GM18505 (cell line): ENCODE measurements around the gene ETFBKMT.
A peak's percentile ranks its signal among the peaks of the same experiment; 100 is the strongest.

Experiments used
- ATAC-seq: cut with Tn5 transposase; IDR thresholded peaks from one replicate; pipeline ENCODE4 v1.9.1; 2021; ENCODE audit not compliant: unreplicated experiment
- POLR2A ChIP-seq: IDR thresholded peaks from 4 replicates; pipeline ENCODE4 v1.6.1; 2011; ENCODE audit warnings: borderline replicate concordance; ENCODE audit not compliant: insufficient read depth, insufficient read length; ENCODE audit errors: extremely low read depth

Gene ETFBKMT, protein sequence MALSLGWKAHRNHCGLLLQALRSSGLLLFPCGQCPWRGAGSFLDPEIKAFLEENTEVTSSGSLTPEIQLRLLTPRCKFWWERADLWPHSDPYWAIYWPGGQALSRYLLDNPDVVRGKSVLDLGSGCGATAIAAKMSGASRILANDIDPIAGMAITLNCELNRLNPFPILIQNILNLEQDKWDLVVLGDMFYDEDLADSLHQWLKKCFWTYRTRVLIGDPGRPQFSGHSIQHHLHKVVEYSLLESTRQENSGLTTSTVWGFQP

GRCh38 chr12:31659087-31659942, at the start of gene ETFBKMT:
TSS of gene ETFBKMT (plus strand) at chr12:31659688. CDS start at chr12:31661954, 2,266 bp downstream.
- TF ChIP-seq POLR2A: peak; percentile 70
- ATAC-seq: peak; percentile 99

- TF ChIP-seq POLR2A: no peak
- no peak for ATAC-seq
These were observed 46.7 kb upstream of the ETFBKMT start for GRCh38 chr12:31612819-31613218.

- TF ChIP-seq POLR2A: no peak
- ATAC-seq: no peak
These were observed 41.1 kb upstream of the ETFBKMT start for GRCh38 chr12:31618228-31619025.

GRCh38 chr12:31620311-31620710, 39.2 kb upstream of the ETFBKMT start:
- TF ChIP-seq POLR2A: no peak
- no peak for ATAC-seq

DNA sequence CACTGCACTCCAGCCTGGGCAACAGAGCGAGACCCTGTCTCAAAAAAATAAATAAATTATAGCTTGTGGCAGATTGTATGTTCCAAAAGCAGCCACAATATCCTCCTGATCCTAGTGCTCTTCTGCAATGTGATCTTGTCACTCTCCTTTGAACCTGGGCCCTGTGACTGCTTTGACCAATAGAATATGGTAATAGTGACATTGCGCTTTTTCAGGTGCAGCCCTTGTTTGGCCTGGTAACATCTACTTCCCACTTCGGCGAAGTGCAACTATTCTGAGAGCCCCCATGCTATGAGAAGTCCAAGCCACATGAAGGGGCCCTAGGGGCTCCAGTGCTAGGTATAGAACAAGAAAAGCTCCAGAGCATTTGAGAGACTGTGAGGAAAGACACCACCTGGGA, 37.5 kb upstream of the ETFBKMT start:
- TF ChIP-seq POLR2A: no peak
- ATAC-seq: no peak

DNA sequence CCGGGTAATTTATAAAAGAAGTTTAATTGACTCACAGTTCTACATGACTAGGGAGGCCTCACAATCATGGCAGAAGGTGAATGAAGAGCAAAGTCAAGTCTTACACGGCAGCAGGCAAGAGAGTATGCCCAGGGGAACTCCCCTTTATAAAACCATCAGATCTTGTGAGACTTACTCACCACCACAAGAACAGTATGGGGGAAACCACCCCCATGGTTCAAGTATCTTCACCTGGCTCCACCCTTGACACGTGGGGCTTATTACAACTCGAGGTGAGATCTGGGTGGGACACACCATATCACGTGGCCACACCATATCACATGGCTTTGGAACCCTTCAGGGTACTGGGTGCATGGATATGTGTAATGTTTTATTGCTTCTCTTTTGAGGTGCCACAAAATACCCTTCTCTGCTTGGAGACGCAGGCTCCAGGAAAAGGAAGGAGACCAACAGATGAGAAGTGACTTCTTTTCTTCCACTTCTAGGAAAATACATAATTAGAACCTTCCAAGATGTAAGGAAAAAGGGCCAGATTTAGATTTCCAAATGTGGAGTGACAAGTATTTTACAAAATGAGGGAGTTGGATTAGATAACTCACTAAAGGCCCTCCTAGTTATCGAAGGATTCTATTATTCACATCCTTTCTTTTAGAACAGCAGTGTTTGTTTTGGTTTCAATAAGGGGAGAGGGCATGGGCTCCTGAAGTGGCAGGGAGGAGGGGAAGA, 33.1 kb upstream of the ETFBKMT start:
- no peak for TF ChIP-seq POLR2A
- ATAC-seq: no peak

- no peak for ATAC-seq
- no peak for TF ChIP-seq POLR2A
These were observed 31.9 kb upstream of the ETFBKMT start for GRCh38 chr12:31627456-31628054.

- TF ChIP-seq POLR2A: no peak
- no peak for ATAC-seq
These were observed 29.4 kb upstream of the ETFBKMT start for GRCh38 chr12:31629756-31630732.

DNA sequence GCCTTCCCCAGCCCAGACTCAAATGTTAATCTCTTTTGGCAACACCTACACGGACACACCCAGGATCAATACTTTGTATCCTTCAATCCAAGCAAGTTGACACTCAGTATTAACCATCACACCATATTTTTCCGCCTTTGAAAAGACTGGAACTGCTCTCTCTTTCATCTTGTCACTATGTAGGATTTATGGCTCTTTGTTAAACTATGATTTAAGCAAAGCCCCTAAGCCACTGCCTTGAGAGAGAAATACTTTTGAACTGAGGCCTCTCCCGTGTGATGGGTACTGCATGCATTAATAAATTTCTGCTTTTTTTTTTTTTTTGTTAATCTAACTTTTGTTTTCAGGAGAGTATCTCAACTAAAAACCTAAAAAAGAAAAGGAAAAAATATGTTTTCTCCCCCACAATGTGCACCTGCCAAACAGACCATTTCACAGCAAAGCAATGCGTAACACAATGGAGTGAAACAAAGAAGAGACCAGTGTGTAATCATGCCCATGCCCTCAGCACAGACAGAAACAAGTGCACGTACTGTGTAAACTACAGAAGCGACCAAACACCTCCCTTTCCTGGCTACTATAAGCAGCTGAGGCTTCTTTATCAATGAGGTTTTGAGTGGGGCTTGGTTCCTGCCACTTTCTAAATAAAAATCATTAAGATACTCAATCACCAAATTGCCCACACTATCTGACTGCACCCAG, 28.3 kb upstream of the ETFBKMT start:
- no peak for ATAC-seq
- no peak for TF ChIP-seq POLR2A

DNA sequence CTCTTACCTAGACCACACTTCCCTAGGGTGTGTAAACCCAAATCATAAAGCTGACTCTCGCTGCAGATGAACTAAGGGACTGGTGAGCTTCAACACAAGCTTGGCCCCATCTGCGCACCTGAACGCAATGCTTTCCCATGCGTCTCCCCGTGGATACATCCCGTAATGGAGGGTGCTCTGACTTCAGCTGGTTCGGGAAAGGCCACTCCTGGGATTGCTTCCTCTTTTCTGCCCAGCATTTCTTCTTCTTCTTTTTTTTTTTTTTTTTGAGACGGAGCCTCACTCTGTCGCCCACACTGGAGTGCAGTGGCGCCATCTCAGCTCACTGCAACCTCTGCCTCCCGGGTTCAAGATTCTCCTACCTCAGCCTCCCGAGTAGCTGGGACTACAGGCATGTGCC, 27.7 kb upstream of the ETFBKMT start:
- TF ChIP-seq POLR2A: no peak
- no peak for ATAC-seq

GRCh38 chr12:31633464-31633863, 26.0 kb upstream of the ETFBKMT start:
- ATAC-seq: no peak
- TF ChIP-seq POLR2A: no peak
